K562 (cell line): Measurements from ENCODE around the gene METRN. TPM values are rescaled to one million over a fixed set of nuclear protein-coding genes. Genes with fewer than 3 reads are reported as not detected.
A peak's percentile ranks its signal among the peaks of the same experiment; 100 is the strongest.

Experiments
- AFF1 ChIP-seq, 2 experiments: fragments of 450-650 bp; IDR thresholded peaks; 2 replicates each; pipeline ENCODE4 v1.6.1; 2018; ENCODE audit warnings: mild to moderate bottlenecking in 2 of 2, low read depth in 1 of 2; ENCODE audit not compliant: partially characterized antibody in 2 of 2
- BCLAF1 ChIP-seq, 2 experiments: fragments of 450-650 bp in 1 of 2; IDR thresholded peaks; 2 replicates each; pipeline ENCODE4 v1.6.1; 2011 to 2017; ENCODE audit warnings: low read depth in 2 of 2, antibody characterized with exemption in 1 of 2, borderline replicate concordance in 1 of 2, low read length in 1 of 2, mild to moderate bottlenecking in 1 of 2, mixed read lengths in 1 of 2; ENCODE audit not compliant: control insufficient read depth in 1 of 2
- CXXC5 ChIP-seq: fragments of 250-450 bp; sonication (Bioruptor Pico); IDR thresholded peaks from 2 replicates; pipeline ENCODE4 v1.8.0; 2022; ENCODE audit warnings: inconsistent platforms, mild to moderate bottlenecking, moderate library complexity
- EP300 ChIP-seq: IDR thresholded peaks from 2 replicates; pipeline ENCODE4 v1.6.1; 2012; ENCODE audit warnings: low read length, improper control_type of control experiment
- ESRRA ChIP-seq: fragments of 450-650 bp; IDR thresholded peaks from 2 replicates; pipeline ENCODE4 v1.6.1; 2014; ENCODE audit warnings: low read depth, mild to moderate bottlenecking, moderate library complexity, borderline replicate concordance
- HDGF ChIP-seq: fragments of 450-650 bp; IDR thresholded peaks from 2 replicates; pipeline ENCODE4 v1.6.1; 2016
- KLF1 ChIP-seq: fragments of 450-650 bp; IDR thresholded peaks from 2 replicates; pipeline ENCODE4 v1.6.1; 2016; ENCODE audit warnings: missing genetic modification characterization, missing compliant biosample characterization
- MBD1 ChIP-seq: fragments of 250-450 bp; sonication (Bioruptor Pico); IDR thresholded peaks from 2 replicates; pipeline ENCODE4 v1.8.0; 2022; ENCODE audit warnings: inconsistent platforms
- MYBL2 ChIP-seq, 2 experiments: fragments of 450-650 bp in 1 of 2; sonication (generic) in 1 of 2; formaldehyde crosslinking in 1 of 2; IDR thresholded peaks; 2 replicates each; pipeline versions ENCODE4 v1.6.1 to v1.8.1; 2017 to 2022; ENCODE audit warnings: borderline replicate concordance in 1 of 2, inconsistent platforms in 1 of 2, low read depth in 1 of 2, mild to moderate bottlenecking in 1 of 2, missing genetic modification reagents in 1 of 2, moderate library complexity in 1 of 2
- MYC ChIP-seq, 2 experiments: fragments of 250-450 bp in 1 of 2; sonication (Bioruptor Pico) in 1 of 2; IDR thresholded peaks; 2 replicates each; pipeline versions ENCODE4 v1.5.1 to v1.6.1; 2012 to 2021; ENCODE audit warnings: low read depth in 2 of 2, borderline replicate concordance in 1 of 2, improper control_type of control experiment in 1 of 2, low read length in 1 of 2, mild to moderate bottlenecking in 1 of 2, moderate library complexity in 1 of 2
- NR2C1 ChIP-seq, 2 experiments: fragments of 450-650 bp; IDR thresholded peaks; 2 replicates each; pipeline ENCODE4 v1.6.1; 2017; ENCODE audit warnings: mild to moderate bottlenecking in 2 of 2, antibody characterized with exemption in 1 of 2, inconsistent platforms in 1 of 2, missing compliant biosample characterization in 1 of 2, missing genetic modification characterization in 1 of 2
- RBM14 ChIP-seq: fragments of 200-400 bp; formaldehyde crosslinking; IDR thresholded peaks from 2 replicates; pipeline ENCODE4 v1.6.1; 2018; ENCODE audit warnings: low read depth, mild to moderate bottlenecking, low read length, moderate library complexity, borderline replicate concordance; ENCODE audit not compliant: insufficient read depth
- SREBF2 ChIP-seq: sonication (generic); formaldehyde crosslinking; IDR thresholded peaks from 2 replicates; pipeline ENCODE4 v1.4.0; 2020; ENCODE audit warnings: mild to moderate bottlenecking, missing genetic modification reagents
- ZFPM2 ChIP-seq: fragments of 250-450 bp; sonication (Bioruptor Pico); IDR thresholded peaks from 2 replicates; pipeline ENCODE4 v1.5.1; 2022; ENCODE audit warnings: mild to moderate bottlenecking
- ZNF347 ChIP-seq: fragments of 450-650 bp; formaldehyde crosslinking; IDR thresholded peaks from 2 replicates; pipeline ENCODE4 v1.4.0; 2020; ENCODE audit warnings: low read depth, mild to moderate bottlenecking, moderate library complexity
- ZNF766 ChIP-seq: fragments of 200-800 bp; sonication (Bioruptor generic); conservative IDR thresholded peaks from 2 replicates; pipeline ENCODE4 v1.6.1; 2016; ENCODE audit warnings: missing genetic modification characterization, missing compliant biosample characterization
- polyA plus RNA-seq, 8 experiments: library from polyadenylated mRNA; depleted of rRNA in 4 of 8; stranded (reverse) in 5 of 8; unstranded in 3 of 8; fragments of >200 nt; fragmentation: Nextera tagmentation in 2 of 8; fragmentation: Illumina TruSeq in 1 of 8; extraction: Ambion mirVana in 2 of 8; extraction: Trizol in 1 of 8; gene quantifications; 2 replicates each; pipeline versions ENCODE4 v1.2.1 to v1.2.3, GENCODE V29; 2011 to 2014; ENCODE audit warnings: inconsistent platforms in 1 of 8, missing spikeins in 1 of 8
- total RNA-seq, 7 experiments: library from RNA; depleted of rRNA in 6 of 7; stranded (reverse); fragments of >200 nt in 6 of 7; fragmentation: Illumina TruSeq in 2 of 7; extraction: Trizol in 2 of 7; gene quantifications; 2 replicates each; pipeline versions ENCODE4 v1.2.1 to v1.2.3, GENCODE V29; 2011 to 2021; ENCODE audit warnings: low replicate concordance in 1 of 7

METRN gene
- total and polyA plus RNA-seq, 9 of the 15 experiments (the other 6 are each of a cell fraction or from before 2014, with no cell fraction given) = 0.20 to 89.8 (median 15.4) TPM

GRCh38 chr16:695355-696089, 19.4 kb upstream of the METRN start (continued):
- no peak for TF ChIP-seq ZFPM2 (CRISPR knock-in tag)
- TF ChIP-seq NR2C1 (IDR thresholded peaks at IDR 0.05) = no peak
- TF ChIP-seq NR2C1 (tag; IDR thresholded peaks at IDR 0.05) = peak; percentile 31; the same call in 1 of the 2 replicates
- TF ChIP-seq ZNF766 = no peak
- peak; percentile 63 for TF ChIP-seq MYC (IDR thresholded peaks at IDR 0.05; ENCODE audit: low read depth, low read length)
- TF ChIP-seq MYC (CRISPR knock-in tag; IDR thresholded peaks at IDR 0.05; ENCODE audit: borderline replicate concordance, low read depth) = 0 out of 2 replicates have a peak, but pooled peaks have one; percentile 56
- peak; percentile 70 for TF ChIP-seq CXXC5
- TF ChIP-seq KLF1 = 0 out of 2 replicates have a peak, but pooled peaks have one; percentile 24
- no peak for TF ChIP-seq AFF1 (IDR thresholded peaks at IDR 0.05; ENCODE audit: low read depth in 1 of 2, partially characterized antibody in 2 of 2)
- TF ChIP-seq BCLAF1 (IDR thresholded peaks at IDR 0.05; ENCODE audit: borderline replicate concordance in 1 of 2, control insufficient read depth in 1 of 2, low read depth in 2 of 2, low read length in 1 of 2) = no peak
- TF ChIP-seq MBD1 (CRISPR knock-in tag) = no peak
- peak; percentile 70 for TF ChIP-seq ESRRA
- TF ChIP-seq ZNF347 (CRISPR knock-in tag) = no peak
- no peak for TF ChIP-seq SREBF2 (CRISPR knock-in tag)
- no peak for TF ChIP-seq MYBL2 (IDR thresholded peaks at IDR 0.05; ENCODE audit: low read depth)
- no peak for TF ChIP-seq MYBL2 (CRISPR knock-in tag; IDR thresholded peaks at IDR 0.05; ENCODE audit: borderline replicate concordance)
- TF ChIP-seq EP300 = no peak
- no peak for TF ChIP-seq RBM14
- no peak for TF ChIP-seq HDGF
